MG63 (cell line): ENCODE results near the gene EEA1. TPM values are rescaled to one million over a fixed set of nuclear protein-coding genes. Genes with fewer than 3 reads are reported as not detected.
A peak's percentile ranks its signal among the peaks of the same experiment; 100 is the strongest.
"Not testable (repeated sequence)": the region's sequence is repeated elsewhere in the genome, so short reads cannot be mapped to it uniquely, and the experiment has no call there.

ENCODE experiments used
- DNase-seq: peaks from one replicate; pipeline ENCODE4 v3.0.0-alpha.2; 2020
- H3K27me3 ChIP-seq: fragments of 250-450 bp; sonication (Bioruptor Pico); 2 replicates; pipeline ENCODE4 v1.5.1; 2020; ENCODE audit warnings: mild to moderate bottlenecking, moderate library complexity
- H3K36me3 ChIP-seq: fragments of 250-450 bp; sonication (Bioruptor Pico); 2 replicates; pipeline ENCODE4 v1.5.1; 2020; ENCODE audit warnings: mild to moderate bottlenecking, moderate library complexity
- H3K4me3 ChIP-seq: fragments of 250-450 bp; sonication (Bioruptor Pico); 2 replicates; pipeline ENCODE4 v1.5.1; 2020; ENCODE audit warnings: mild to moderate bottlenecking, moderate library complexity
- H3K9me3 ChIP-seq: fragments of 250-450 bp; sonication (Bioruptor Pico); 2 replicates; pipeline ENCODE4 v1.5.1; 2020; ENCODE audit warnings: mild to moderate bottlenecking, moderate library complexity
- total RNA-seq: library from RNA; depleted of rRNA; stranded (reverse); fragments of >200 nt; shearing (Covaris generic); gene quantifications from 2 replicates; pipeline ENCODE4 v1.2.3, GENCODE V29; 2014; ENCODE audit warnings: low replicate concordance; rRNA removed

Gene EEA1
- 8.5 and 15.6 TPM in 2 replicates for total RNA-seq

DNA sequence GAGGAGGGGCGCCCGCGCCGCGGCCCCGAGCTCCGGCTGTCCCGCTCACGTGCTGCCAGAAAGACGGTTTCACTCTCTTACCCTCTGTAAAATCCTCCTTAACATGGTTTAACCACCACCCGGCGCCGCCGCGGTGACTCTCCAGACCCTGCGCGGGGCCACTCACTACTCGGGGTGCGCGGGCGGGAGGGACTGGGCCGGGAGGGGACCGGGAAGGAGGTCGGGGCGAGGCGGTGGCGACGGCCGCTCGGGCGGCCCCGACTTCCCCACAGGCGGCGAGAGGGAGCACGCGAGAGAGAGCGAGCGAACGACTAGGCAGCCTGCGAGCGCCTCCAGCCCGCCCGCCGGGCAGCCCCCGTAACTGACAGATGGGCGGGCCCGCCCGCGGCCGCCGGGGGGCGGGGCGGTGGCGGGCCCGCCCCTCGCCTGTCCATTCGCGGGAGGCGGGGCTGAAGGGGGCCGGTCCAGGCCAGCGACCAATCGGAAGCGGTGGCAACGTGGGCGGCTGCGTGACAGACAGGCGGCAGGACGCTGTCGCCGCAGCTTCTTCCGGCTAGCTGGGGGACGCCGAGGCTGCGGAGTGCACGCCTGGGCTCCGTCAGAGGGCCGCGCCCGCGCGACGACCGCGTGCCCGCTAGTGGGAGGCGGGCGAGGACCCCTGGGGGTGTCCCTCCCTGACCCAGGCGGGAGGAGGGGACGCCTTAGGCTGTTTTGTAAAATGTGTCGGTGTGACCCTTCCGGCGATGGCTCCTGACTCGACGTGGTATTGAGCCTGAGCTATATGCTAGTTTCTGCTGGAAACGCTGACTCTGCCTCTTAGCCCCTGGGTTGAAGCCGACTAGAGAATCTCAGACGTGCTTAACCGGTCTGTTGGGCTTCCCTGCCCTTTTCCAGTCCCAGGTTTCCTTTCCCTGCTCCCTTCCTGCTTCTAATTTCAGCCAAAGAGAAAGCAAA is at the start of gene EEA1:
Gene EEA1 (minus strand): TSS at position 334 of the 954 bp plus-strand sequence. CDS start 229 bp downstream, at position 105.
- DNase-seq = peak; percentile 97
- peaks cover 9% of the 10 kb centered on the region for H3K36me3 ChIP-seq
- peak within 1 kb of the TSS; percentile 86 for H3K4me3 ChIP-seq
- no peaks in the 10 kb centered on the region for H3K9me3 ChIP-seq
- no peaks in the 10 kb centered on the region for H3K27me3 ChIP-seq

GRCh38 chr12:92978607-92979006 is 49.5 kb upstream of the EEA1 start:
- Histone ChIP-seq H3K27me3 (no peaks in the 10 kb centered on the region), H3K36me3 (no peaks in the 10 kb centered on the region), H3K9me3 (peaks cover 14% of the 10 kb centered on the region), H3K4me3 (no peak overlapping the region)
- DNase-seq = no peak

DNA sequence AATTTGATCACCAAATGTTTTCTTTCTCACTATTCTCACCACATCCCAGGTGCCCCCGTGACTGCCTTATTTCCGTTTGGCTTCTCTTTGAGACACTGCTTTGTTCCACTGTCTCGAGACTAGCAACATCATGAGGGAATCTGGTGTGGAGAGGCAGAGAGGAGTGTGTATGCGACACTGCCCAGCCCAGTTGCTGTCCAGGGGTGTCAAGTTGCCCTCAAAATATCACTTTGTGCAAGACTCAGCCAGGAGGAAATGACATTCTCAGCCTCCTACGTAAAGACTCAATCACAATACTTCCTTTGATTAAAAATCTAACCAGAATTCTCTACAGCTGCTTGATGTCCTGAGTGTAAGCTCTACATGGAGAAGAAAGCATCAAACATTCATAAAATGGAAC is 48.2 kb upstream of the EEA1 start:
- DNase-seq = no peak
- H3K4me3 ChIP-seq = no peak overlapping the region
- H3K9me3 ChIP-seq = peaks cover 13% of the 10 kb centered on the region
- H3K27me3 ChIP-seq = no peaks in the 10 kb centered on the region
- no peaks in the 10 kb centered on the region for H3K36me3 ChIP-seq

- no peaks in the 10 kb centered on the region for H3K27me3 ChIP-seq
- no peak for DNase-seq
- no peaks in the 10 kb centered on the region for H3K36me3 ChIP-seq
- H3K4me3 ChIP-seq = no peak overlapping the region
- H3K9me3 ChIP-seq = peaks cover 10% of the 10 kb centered on the region
These were observed 45.7 kb upstream of the EEA1 start for GRCh38 chr12:92974759-92975158.

GRCh38 chr12:92973614-92974013 is 44.5 kb upstream of the EEA1 start:
- no peaks in the 10 kb centered on the region for H3K36me3 ChIP-seq
- H3K9me3 ChIP-seq = peaks cover 10% of the 10 kb centered on the region
- peak; percentile 28 for DNase-seq
- no peaks in the 10 kb centered on the region for H3K27me3 ChIP-seq
- H3K4me3 ChIP-seq = no peak overlapping the region

- H3K9me3 ChIP-seq = peaks cover 12% of the 10 kb centered on the region
- DNase-seq = peak; percentile 45
- H3K36me3 ChIP-seq = no peaks in the 10 kb centered on the region
- no peak overlapping the region for H3K4me3 ChIP-seq
- no peaks in the 10 kb centered on the region for H3K27me3 ChIP-seq
These were observed 42.9 kb upstream of the EEA1 start for GRCh38 chr12:92971859-92972524.

- H3K4me3 ChIP-seq = no peak overlapping the region
- H3K27me3 ChIP-seq = no peaks in the 10 kb centered on the region
- H3K36me3 ChIP-seq = no peaks in the 10 kb centered on the region
- peaks cover 2% of the 10 kb centered on the region; the same call in 1 of the 2 replicates for H3K9me3 ChIP-seq
- DNase-seq = no peak
These were observed 39.2 kb upstream of the EEA1 start for GRCh38 chr12:92968176-92968813.

DNA sequence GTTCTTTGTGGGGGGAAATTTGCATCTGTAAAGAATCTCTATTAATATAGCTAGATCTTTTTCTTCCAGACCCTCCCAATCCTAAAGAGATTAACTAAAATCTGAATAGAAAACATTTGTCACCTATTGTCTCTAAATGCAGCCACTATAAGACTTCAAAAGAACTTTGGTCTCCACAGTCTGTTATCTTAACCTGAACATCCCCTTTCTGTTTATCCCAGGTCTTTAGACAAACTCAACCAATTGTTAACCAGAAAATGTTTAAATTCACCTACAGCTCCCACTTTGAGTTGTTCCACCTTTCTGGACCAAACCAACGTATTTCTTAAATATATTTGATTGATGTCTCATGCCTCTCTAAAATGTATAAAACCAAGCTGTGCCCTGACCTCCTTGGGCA is 35.3 kb upstream of the EEA1 start:
- not testable (repeated sequence) for H3K36me3 ChIP-seq, H3K4me3 ChIP-seq, H3K9me3 ChIP-seq, H3K27me3 ChIP-seq, DNase-seq

- Histone ChIP-seq H3K4me3 (no peak overlapping the region), H3K9me3 (peaks cover 10% of the 10 kb centered on the region), H3K36me3 (no peaks in the 10 kb centered on the region), H3K27me3 (no peaks in the 10 kb centered on the region)
- DNase-seq = peak; percentile 51
These were observed 32.9 kb upstream of the EEA1 start for GRCh38 chr12:92961949-92962348.

- DNase-seq = no peak
- H3K36me3 ChIP-seq = no peaks in the 10 kb centered on the region
These were observed 27.0 kb upstream of the EEA1 start for GRCh38 chr12:92955997-92956663.

DNA sequence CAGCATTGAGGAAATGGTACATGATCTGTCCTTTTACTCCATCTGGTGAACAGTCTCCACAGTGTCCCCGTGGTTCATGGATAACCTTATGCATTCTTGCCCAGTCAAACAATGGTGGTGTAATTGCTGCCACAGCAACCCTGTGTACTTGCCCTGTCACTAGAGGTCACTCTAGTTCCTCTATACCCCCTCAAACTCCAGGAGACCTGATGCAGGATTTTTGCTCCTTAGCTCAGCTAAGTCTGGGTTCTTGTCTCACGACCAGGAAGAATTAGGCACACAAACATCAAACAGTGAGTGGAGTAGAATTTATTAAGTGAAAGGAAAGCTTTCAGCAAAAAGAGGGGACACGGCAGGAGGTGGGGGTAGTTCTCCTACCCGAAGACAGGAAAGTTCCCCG is 24.7 kb upstream of the EEA1 start:
- Histone ChIP-seq H3K9me3 (peaks cover 22% of the 10 kb centered on the region), H3K27me3 (no peaks in the 10 kb centered on the region), H3K36me3 (no peaks in the 10 kb centered on the region), H3K4me3 (no peak overlapping the region)
- no peak for DNase-seq

More at GRCh38 chr12:92955997-92956663, 27.0 kb upstream of the EEA1 start:
- no peaks in the 10 kb centered on the region for H3K27me3 ChIP-seq
- peaks cover 22% of the 10 kb centered on the region for H3K9me3 ChIP-seq
- H3K4me3 ChIP-seq = no peak overlapping the region

DNA sequence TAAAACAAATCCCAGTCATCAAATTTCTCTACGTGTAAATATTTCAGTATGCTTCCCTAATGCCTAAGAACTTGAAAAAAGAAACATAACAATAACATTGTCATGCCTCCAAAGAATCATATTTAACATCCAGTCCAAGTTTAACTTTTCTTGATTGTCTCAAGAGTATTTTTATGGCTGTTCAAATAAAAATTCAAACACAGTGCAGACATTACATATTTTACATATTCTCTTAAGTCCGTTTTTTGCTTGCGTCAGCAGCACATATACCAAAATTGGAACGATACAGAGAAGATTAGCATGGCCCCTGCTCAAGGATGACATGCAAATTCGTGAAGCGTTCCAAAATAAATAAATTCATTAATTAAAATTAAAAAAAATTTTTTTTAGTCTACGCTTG is 23.3 kb upstream of the EEA1 start:
- no peak overlapping the region for H3K4me3 ChIP-seq
- no peaks in the 10 kb centered on the region for H3K27me3 ChIP-seq
- H3K9me3 ChIP-seq = peaks cover 17% of the 10 kb centered on the region
- H3K36me3 ChIP-seq = no peaks in the 10 kb centered on the region
- DNase-seq = no peak

- no peaks in the 10 kb centered on the region for H3K36me3 ChIP-seq
- no peak overlapping the region for H3K4me3 ChIP-seq
- peaks cover 8% of the 10 kb centered on the region for H3K9me3 ChIP-seq
- no peaks in the 10 kb centered on the region for H3K27me3 ChIP-seq
- no peak for DNase-seq
These were observed 21.9 kb upstream of the EEA1 start for GRCh38 chr12:92951006-92951405.

GRCh38 chr12:92950011-92950410 is 20.9 kb upstream of the EEA1 start:
- Histone ChIP-seq H3K36me3 (no peaks in the 10 kb centered on the region), H3K9me3 (peaks cover 5% of the 10 kb centered on the region; the same call in 1 of the 2 replicates), H3K27me3 (no peaks in the 10 kb centered on the region), H3K4me3 (no peak overlapping the region)
- no peak for DNase-seq

- Histone ChIP-seq H3K36me3 (no peaks in the 10 kb centered on the region), H3K9me3 (peaks cover 5% of the 10 kb centered on the region; the same call in 1 of the 2 replicates), H3K4me3 (no peak overlapping the region), H3K27me3 (no peaks in the 10 kb centered on the region)
- DNase-seq = no peak
These were observed 20.4 kb upstream of the EEA1 start for GRCh38 chr12:92949466-92949865.

- H3K9me3 ChIP-seq = no peaks in the 10 kb centered on the region
- H3K4me3 ChIP-seq = no peak overlapping the region
- H3K27me3 ChIP-seq = no peaks in the 10 kb centered on the region
- DNase-seq = no peak
- H3K36me3 ChIP-seq = no peaks in the 10 kb centered on the region
These were observed 18.6 kb upstream of the EEA1 start for GRCh38 chr12:92947589-92948215.
